Thyroid gland (tissue), 4 donors: ENCODE measurements around the gene RAB1B.

Experiments
- CTCF ChIP-seq, 6 experiments: fragments of 200-600 bp in 3 of 6; fragments of 450-650 bp in 3 of 6; sonication (generic) in 3 of 6; IDR thresholded peaks; one replicate each; pipeline ENCODE4 v1.5.1; 2016 to 2019; ENCODE audit warnings: antibody characterized with exemption in 6 of 6, mild to moderate bottlenecking in 2 of 6, inconsistent platforms in 1 of 6, moderate library complexity in 1 of 6
- POLR2A ChIP-seq, 2 donors: fragments of 450-650 bp; IDR thresholded peaks; one replicate each; pipeline ENCODE4 v1.6.1; 2017; ENCODE audit warnings: antibody characterized with exemption in 2 of 2, mild to moderate bottlenecking in 2 of 2, moderate library complexity in 1 of 2

GRCh38 chr11:66284526-66285078, 16.2 kb downstream of the RAB1B start:
- TF ChIP-seq CTCF (IDR thresholded peaks at IDR 0.05) = no peak
- TF ChIP-seq POLR2A (IDR thresholded peaks at IDR 0.05) = no peak
